Hepatocyte (in vitro differentiated cells): Measurements from ENCODE around the gene KRT80. TPM values are rescaled to one million over a fixed set of nuclear protein-coding genes. Genes with fewer than 3 reads are reported as not detected.

Source experiments
- DNase-seq: peaks from one replicate; pipeline ENCODE4 v3.0.0-alpha.2; 2016; ENCODE audit warnings: low spot score
- H2AFZ ChIP-seq: fragments of 200-600 bp; sonication (generic); 2 replicates; pipeline ENCODE4 v1.6.0; 2016; ENCODE audit warnings: antibody characterized with exemption, mild to moderate bottlenecking
- H3K27ac ChIP-seq: fragments of 200-600 bp; sonication (generic); 2 replicates; pipeline ENCODE4 v1.5.1; 2016; ENCODE audit warnings: mild to moderate bottlenecking
- H3K27me3 ChIP-seq: fragments of 200-600 bp; sonication (generic); 2 replicates; pipeline ENCODE4 v1.6.1; 2016
- H3K36me3 ChIP-seq: fragments of 200-600 bp; sonication (generic); replicated peaks from 2 replicates; pipeline ENCODE4 v1.5.1; 2016; ENCODE audit warnings: low read depth; ENCODE audit not compliant: insufficient read depth
- H3K4me1 ChIP-seq: fragments of 200-600 bp; sonication (generic); 2 replicates; pipeline ENCODE4 v1.5.1; 2016; ENCODE audit warnings: mild to moderate bottlenecking, moderate library complexity; ENCODE audit not compliant: insufficient read depth
- H3K4me2 ChIP-seq: fragments of 200-600 bp; sonication (generic); 2 replicates; pipeline ENCODE4 v1.6.0; 2016
- H3K4me3 ChIP-seq: fragments of 200-600 bp; sonication (generic); 2 replicates; pipeline ENCODE4 v1.5.1; 2016; ENCODE audit warnings: mild to moderate bottlenecking
- H3K79me2 ChIP-seq: fragments of 200-600 bp; sonication (generic); 2 replicates; pipeline ENCODE4 v1.6.0; 2017; ENCODE audit warnings: mild to moderate bottlenecking
- H3K9me2 ChIP-seq: fragments of 200-600 bp; sonication (generic); replicated peaks from 2 replicates; pipeline ENCODE4 v1.6.0; 2017; ENCODE audit warnings: mild to moderate bottlenecking; ENCODE audit not compliant: insufficient read depth
- H3K9me3 ChIP-seq: fragments of 200-600 bp; sonication (generic); 2 replicates; pipeline ENCODE4 v1.5.1; 2016; ENCODE audit warnings: low read depth, mild to moderate bottlenecking
- H4K20me1 ChIP-seq: fragments of 200-600 bp; sonication (generic); 2 replicates; pipeline ENCODE4 v1.6.0; 2016; ENCODE audit warnings: mild to moderate bottlenecking; ENCODE audit not compliant: insufficient read depth, poor library complexity, severe bottlenecking
- EZH2 ChIP-seq: fragments of 200-600 bp; sonication (generic); IDR thresholded peaks from 2 replicates; pipeline ENCODE4 v1.6.1; 2016; ENCODE audit warnings: antibody characterized with exemption, mild to moderate bottlenecking, borderline replicate concordance
- EZH2phosphoT487 ChIP-seq: fragments of 200-600 bp; sonication (generic); IDR thresholded peaks from one replicate; pipeline ENCODE4 v1.6.1; 2018; ENCODE audit warnings: antibody characterized with exemption, mild to moderate bottlenecking, low read depth, moderate library complexity; ENCODE audit not compliant: unreplicated experiment, severe bottlenecking
- WGBS: methylation state at CpG from one replicate; pipeline ENCODE4 v1.1.6; 2016; ENCODE audit warnings: low lambda C conversion rate; ENCODE audit errors: missing lambda C conversion rate; 5-methylcytosine and 5-hydroxymethylcytosine counted together
- polyA plus RNA-seq: library from polyadenylated mRNA; unstranded; fragments of >200 nt; fragmentation: Nextera tagmentation; extraction: Ambion mirVana; gene quantifications from 2 replicates; pipeline ENCODE4 v1.2.1, GENCODE V29; 2016
- total RNA-seq: library from RNA; depleted of rRNA; stranded (reverse); fragments of >200 nt; gene quantifications from 2 replicates; pipeline ENCODE4 v1.2.3, GENCODE V29; 2014
- TF ChIP-seq, protein P1 (sequence below): fragments of 200-600 bp; sonication (generic); IDR thresholded peaks from 2 replicates; pipeline ENCODE4 v1.5.1; 2016; ENCODE audit warnings: antibody characterized with exemption, mild to moderate bottlenecking; ENCODE audit not compliant: poor library complexity

The KRT80 gene
- total and polyA plus RNA-seq, 2 experiments from 2014 or later, result 0.77 to 1.2 TPM

DNA sequence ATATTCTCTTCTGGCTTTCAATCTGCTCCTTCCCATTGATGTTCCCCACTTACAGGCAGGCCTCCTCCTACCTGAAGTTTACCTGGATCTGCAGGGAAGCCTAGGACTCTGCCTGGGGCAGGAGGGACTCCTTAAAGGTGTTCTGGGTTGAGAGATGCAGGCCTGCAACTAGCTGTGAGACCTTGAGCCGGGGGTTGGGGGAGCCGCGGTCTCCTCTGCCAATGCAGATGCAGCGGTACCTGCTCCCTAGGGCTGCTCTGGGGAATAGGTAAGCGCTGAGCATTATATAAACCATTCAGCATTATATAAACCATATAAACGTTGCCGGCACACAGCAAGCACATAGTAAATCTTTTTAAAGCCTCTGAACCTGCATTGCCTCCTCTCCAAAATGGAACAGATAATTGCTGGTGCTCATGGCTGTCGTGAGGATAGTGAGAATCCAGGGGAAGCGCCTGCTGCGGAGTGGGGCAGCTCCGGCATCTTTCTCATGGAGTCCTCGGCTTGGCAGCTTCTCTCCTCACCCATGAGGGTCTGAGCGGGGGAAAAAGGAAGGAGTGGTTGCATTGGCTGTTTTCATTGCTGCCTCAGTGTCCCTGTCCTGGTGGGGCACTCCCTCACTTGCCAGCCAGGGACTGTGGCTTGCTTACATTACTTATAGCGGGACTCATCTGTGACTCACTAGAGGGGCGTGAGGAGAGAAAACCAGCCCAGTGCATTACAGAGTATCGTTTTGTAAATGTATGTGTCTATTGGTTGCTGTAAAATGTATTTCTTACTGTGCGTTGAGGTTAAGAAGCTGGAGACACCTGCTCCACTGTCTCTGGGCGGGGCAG, 12.5 kb upstream of the KRT80 start:
- H3K27ac ChIP-seq, result no peak overlapping the region
- no peaks in the 10 kb centered on the region for H3K9me3 ChIP-seq
- no peaks in the 10 kb centered on the region for H3K27me3 ChIP-seq
- 78% methylated on average over 18 of the region's 18 CpGs for WGBS
- no peak overlapping the region for H3K4me3 ChIP-seq
- no peak for DNase-seq
- TF ChIP-seq EZH2 (no peak), EZH2phosphoT487 (no peak)
- TF ChIP-seq, protein P1, sequence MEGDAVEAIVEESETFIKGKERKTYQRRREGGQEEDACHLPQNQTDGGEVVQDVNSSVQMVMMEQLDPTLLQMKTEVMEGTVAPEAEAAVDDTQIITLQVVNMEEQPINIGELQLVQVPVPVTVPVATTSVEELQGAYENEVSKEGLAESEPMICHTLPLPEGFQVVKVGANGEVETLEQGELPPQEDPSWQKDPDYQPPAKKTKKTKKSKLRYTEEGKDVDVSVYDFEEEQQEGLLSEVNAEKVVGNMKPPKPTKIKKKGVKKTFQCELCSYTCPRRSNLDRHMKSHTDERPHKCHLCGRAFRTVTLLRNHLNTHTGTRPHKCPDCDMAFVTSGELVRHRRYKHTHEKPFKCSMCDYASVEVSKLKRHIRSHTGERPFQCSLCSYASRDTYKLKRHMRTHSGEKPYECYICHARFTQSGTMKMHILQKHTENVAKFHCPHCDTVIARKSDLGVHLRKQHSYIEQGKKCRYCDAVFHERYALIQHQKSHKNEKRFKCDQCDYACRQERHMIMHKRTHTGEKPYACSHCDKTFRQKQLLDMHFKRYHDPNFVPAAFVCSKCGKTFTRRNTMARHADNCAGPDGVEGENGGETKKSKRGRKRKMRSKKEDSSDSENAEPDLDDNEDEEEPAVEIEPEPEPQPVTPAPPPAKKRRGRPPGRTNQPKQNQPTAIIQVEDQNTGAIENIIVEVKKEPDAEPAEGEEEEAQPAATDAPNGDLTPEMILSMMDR, result no peak
- H4K20me1 ChIP-seq, result no peaks in the 10 kb centered on the region
- H3K4me1 ChIP-seq, result peaks cover 13% of the 10 kb centered on the region
- no peak overlapping the region for H3K4me2 ChIP-seq
- no peaks in the 10 kb centered on the region for H3K79me2 ChIP-seq
- H2AFZ ChIP-seq, result no peak overlapping the region
- H3K36me3 ChIP-seq, result no peaks in the 10 kb centered on the region
- no peaks in the 10 kb centered on the region for H3K9me2 ChIP-seq

DNA sequence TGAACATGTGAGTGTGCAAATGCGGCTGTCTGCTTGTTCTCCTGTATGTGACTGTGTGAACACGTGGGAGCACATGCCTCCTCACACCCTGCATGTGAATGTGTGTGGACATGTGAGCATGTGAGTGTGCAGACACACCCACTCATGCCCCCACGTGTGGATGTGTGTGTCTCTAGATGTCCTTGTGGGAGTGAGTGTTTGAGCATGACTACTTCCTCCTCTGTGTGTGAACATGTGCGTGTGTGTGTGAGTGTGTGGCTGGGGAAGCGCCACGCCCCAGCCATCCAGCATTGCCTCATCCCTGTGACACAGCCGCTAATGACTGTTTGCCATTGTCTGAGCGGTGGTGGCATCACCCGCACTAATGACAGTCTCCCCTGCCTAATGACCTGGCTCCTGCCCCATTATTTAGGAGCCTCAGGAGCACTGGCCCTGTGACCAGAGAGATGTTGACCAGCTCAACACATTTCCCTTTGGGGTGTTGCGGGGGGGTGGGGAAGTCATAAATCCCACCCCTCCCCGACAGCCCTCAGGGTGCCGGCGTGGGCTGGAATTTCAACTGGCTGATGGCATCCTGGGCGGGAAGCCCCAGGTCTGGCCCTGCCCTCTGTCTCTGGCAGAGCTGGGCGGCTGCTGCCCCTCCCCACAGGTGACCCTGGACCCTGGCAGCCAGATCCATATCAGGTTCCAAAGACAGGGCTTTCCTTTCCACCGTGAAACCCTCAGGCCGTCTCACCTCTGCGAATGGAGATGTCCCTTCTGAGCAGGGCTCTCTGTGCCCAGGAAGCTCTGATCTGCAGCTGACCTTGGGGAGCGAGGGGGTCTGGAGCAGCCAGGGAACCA, 11.5 kb upstream of the KRT80 start:
- H3K27me3 ChIP-seq, result no peaks in the 10 kb centered on the region
- peak; percentile 73 for DNase-seq
- H3K79me2 ChIP-seq, result no peaks in the 10 kb centered on the region
- H4K20me1 ChIP-seq, result no peaks in the 10 kb centered on the region
- H3K4me1 ChIP-seq, result peaks cover 13% of the 10 kb centered on the region
- TF ChIP-seq EZH2phosphoT487, result no peak
- TF ChIP-seq, protein P1, result no peak
- TF ChIP-seq EZH2, result no peak
- no peak overlapping the region for H3K4me2 ChIP-seq
- no peaks in the 10 kb centered on the region for H3K9me2 ChIP-seq
- no peak overlapping the region for H3K4me3 ChIP-seq
- no peaks in the 10 kb centered on the region for H3K9me3 ChIP-seq
- 54% methylated on average over 19 of the region's 19 CpGs for WGBS
- no peaks in the 10 kb centered on the region for H3K36me3 ChIP-seq
- peak overlapping the region; percentile 31 for H3K27ac ChIP-seq
- no peak overlapping the region for H2AFZ ChIP-seq

DNA sequence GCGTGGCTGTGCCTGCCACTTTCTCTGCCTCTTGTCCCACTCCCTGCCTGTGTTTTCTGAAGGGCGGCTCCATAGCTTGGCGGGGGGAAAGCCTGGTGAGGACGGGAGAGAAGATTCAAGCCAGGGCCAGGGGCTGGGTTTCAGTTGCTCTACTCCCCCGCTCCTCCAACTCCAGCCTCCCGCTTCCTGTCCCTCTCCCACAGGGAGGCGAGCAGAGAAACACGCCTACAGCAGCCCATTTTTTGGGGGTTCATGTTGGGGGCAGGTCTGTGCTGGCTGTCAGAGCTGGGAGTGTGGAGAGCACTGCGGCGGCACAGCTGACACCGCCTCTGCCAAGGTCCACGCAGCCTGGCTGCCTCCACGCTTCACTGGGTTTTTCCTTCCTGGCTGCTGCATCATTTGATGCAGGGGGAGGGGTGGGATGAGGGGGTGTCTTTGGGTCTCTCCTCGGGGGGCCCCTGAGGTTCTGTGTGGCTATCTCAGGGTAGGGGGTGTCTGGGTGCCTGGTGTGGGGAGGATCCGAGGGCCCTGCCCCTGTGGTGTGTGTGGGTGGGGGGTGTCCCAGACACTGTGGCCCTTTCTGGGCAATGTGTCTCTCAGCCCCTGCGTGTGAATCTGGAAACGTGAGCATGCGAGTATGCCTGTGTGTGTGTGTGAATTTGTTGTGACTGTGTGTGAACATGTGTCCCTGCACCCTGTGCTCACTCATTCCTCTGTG, 10.7 kb upstream of the KRT80 start:
- Histone ChIP-seq H3K9me2 (no peaks in the 10 kb centered on the region), H3K36me3 (no peaks in the 10 kb centered on the region), H3K27me3 (no peaks in the 10 kb centered on the region), H3K4me3 (no peak overlapping the region), H3K9me3 (no peaks in the 10 kb centered on the region), H3K4me2 (no peak overlapping the region), H3K4me1 (peaks cover 13% of the 10 kb centered on the region), H2AFZ (no peak overlapping the region), H3K27ac (peak overlapping the region; percentile 27), H3K79me2 (no peaks in the 10 kb centered on the region), H4K20me1 (no peaks in the 10 kb centered on the region)
- 71% methylated on average over 18 of the region's 18 CpGs for WGBS
- TF ChIP-seq, protein P1, result no peak
- TF ChIP-seq EZH2 (no peak), EZH2phosphoT487 (no peak)
- no peak for DNase-seq
